Activated CD4-positive, alpha-beta memory T cell treated with anti-CD3 and anti-CD28 coated beads, Interleukin-2, amount 10 ng/mL, durations not matched to agents 7 days and 5 days (primary cell): ENCODE results near the gene TFB2M. TPM values are rescaled to one million over a fixed set of nuclear protein-coding genes. Genes with fewer than 3 reads are reported as not detected.
"Not testable (repeated sequence)": the region's sequence is repeated elsewhere in the genome, so short reads cannot be mapped to it uniquely, and the experiment has no call there.

Source experiments
- CTCF ChIA-PET: fragments of 350-600 bp; sonication (Branson Sonifier 250); formaldehyde crosslinking; loops from one replicate; lab custom pipeline; 2021; ENCODE audit warnings: antibody characterized with exemption, inconsistent platforms; lab: Charles Lee
- POLR2A ChIA-PET: fragments of 350-600 bp; sonication (Branson Sonifier 250); formaldehyde crosslinking; loops from one replicate; lab custom pipeline; 2021; ENCODE audit warnings: antibody characterized with exemption; lab: Charles Lee
- DNase-seq: peaks from one replicate; pipeline ENCODE4 v3.0.0-alpha.2; 2020
- H3K27ac Mint-ChIP-seq: one replicate; pipeline ENCODE4 v1.8.0; 2021; ENCODE audit warnings: mild to moderate bottlenecking, mixed read lengths
- H3K27me3 Mint-ChIP-seq: one replicate; pipeline ENCODE4 v1.8.0; 2021; ENCODE audit warnings: mixed read lengths
- H3K36me3 Mint-ChIP-seq: one replicate; pipeline ENCODE4 v1.8.0; 2021; ENCODE audit warnings: low read depth, mixed read lengths
- H3K4me1 Mint-ChIP-seq: one replicate; pipeline ENCODE4 v1.8.0; 2021; ENCODE audit warnings: mixed read lengths
- H3K4me3 Mint-ChIP-seq: one replicate; pipeline ENCODE4 v1.8.0; 2021; ENCODE audit warnings: mild to moderate bottlenecking, mixed read lengths
- H3K9me3 Mint-ChIP-seq: one replicate; pipeline ENCODE4 v1.8.0; 2021; ENCODE audit warnings: mixed read lengths
- total RNA-seq, 2 experiments: library from RNA; stranded (reverse); gene quantifications; one replicate each; pipeline ENCODE4 v1.2.3, GENCODE V29; 2021

The TFB2M gene
- total RNA-seq, 2 experiments from 2014 or later, result 7.4 to 9.0 TPM

- H3K27me3 Mint-ChIP-seq, result no peaks in the 10 kb centered on the region
- CTCF ChIA-PET, result no interaction called here
- no peak for DNase-seq
- H3K4me3 Mint-ChIP-seq, result no peak overlapping the region
- POLR2A ChIA-PET, result no interaction called here
- no peak overlapping the region for H3K27ac Mint-ChIP-seq
- peaks cover 4% of the 10 kb centered on the region for H3K9me3 Mint-ChIP-seq
- peaks cover 41% of the 10 kb centered on the region for H3K36me3 Mint-ChIP-seq
- peaks cover 40% of the 10 kb centered on the region for H3K4me1 Mint-ChIP-seq
Observed at GRCh38 chr1:246579818-246580217, 13.8 kb upstream of the TFB2M start.

DNA sequence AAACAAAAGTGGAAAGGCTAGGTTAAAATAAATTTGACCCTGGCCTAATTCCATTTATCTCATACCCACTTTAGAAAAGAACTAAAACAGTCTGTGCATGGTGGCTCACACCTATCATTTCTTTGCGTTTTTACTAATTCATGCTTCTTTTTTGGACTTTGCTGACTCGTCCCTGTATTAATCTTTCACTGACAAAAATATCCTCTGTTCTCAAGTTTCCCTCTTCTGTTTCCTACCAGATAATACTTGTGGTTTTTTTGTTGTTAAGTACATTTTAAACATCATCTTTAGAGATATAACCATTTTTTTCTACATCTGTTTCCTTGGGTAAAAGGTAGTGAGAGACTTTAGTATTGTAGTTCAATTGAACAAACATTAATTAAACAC, 11.7 kb upstream of the TFB2M start:
- H3K4me1 Mint-ChIP-seq, result peaks cover 45% of the 10 kb centered on the region
- CTCF ChIA-PET, result interaction anchor here (0.6 kb wide), 1 partner anchor 30 kb away, joined by 3 read pairs; no protein-coding TSS in a partner anchor

GRCh38 chr1:246577082-246577719, 11.1 kb upstream of the TFB2M start:
- Mint-ChIP-seq H3K27me3 (no peaks in the 10 kb centered on the region), H3K36me3 (peaks cover 30% of the 10 kb centered on the region), H3K9me3 (peaks cover 4% of the 10 kb centered on the region), H3K4me3 (peak overlapping the region; percentile 1), H3K4me1 (peaks cover 49% of the 10 kb centered on the region), H3K27ac (peak overlapping the region; percentile 48)
- DNase-seq, result no peak
- CTCF ChIA-PET, result no interaction called here
- POLR2A ChIA-PET, result interaction anchor here (1.2 kb wide), 1 partner anchor 10 kb away, joined by 3 read pairs; no protein-coding TSS in a partner anchor

More for the DNA sequence above, 11.7 kb upstream of the TFB2M start:
- H3K36me3 Mint-ChIP-seq, result peaks cover 32% of the 10 kb centered on the region
- POLR2A ChIA-PET, result interaction anchor here (1.8 kb wide), 1 partner anchor 11 kb away, joined by 4 read pairs; the partner anchor contains the start of gene CNST
- no peak overlapping the region for H3K4me3 Mint-ChIP-seq
- no peak for DNase-seq
- peaks cover 4% of the 10 kb centered on the region for H3K9me3 Mint-ChIP-seq
- H3K27ac Mint-ChIP-seq, result no peak overlapping the region
- no peaks in the 10 kb centered on the region for H3K27me3 Mint-ChIP-seq

DNA sequence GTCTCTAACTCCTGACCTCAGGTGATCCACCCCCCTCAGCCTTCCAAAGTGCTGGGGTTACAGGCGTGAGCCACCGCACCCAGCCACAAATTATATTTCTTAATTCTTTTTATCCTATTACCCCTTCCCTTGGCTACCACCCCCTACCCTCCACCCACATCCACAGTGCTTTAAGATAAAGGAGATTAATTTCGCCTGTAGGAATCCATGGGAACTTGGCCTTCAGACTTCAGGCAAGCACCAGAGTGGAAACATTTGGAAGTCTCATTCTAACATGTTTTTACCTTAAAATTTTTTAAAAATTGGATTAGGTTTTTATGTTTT, 10.6 kb upstream of the TFB2M start:
- Mint-ChIP-seq H3K4me1 (peaks cover 50% of the 10 kb centered on the region), H3K4me3 (no peak overlapping the region), H3K27ac (no peak overlapping the region), H3K9me3 (peaks cover 4% of the 10 kb centered on the region), H3K27me3 (no peaks in the 10 kb centered on the region), H3K36me3 (peaks cover 27% of the 10 kb centered on the region)
- ChIA-PET POLR2A (interaction anchor here (1.2 kb wide), 1 partner anchor 9 kb away, joined by 3 read pairs; no protein-coding TSS in a partner anchor), CTCF (no interaction called here)
- DNase-seq, result no peak

DNA sequence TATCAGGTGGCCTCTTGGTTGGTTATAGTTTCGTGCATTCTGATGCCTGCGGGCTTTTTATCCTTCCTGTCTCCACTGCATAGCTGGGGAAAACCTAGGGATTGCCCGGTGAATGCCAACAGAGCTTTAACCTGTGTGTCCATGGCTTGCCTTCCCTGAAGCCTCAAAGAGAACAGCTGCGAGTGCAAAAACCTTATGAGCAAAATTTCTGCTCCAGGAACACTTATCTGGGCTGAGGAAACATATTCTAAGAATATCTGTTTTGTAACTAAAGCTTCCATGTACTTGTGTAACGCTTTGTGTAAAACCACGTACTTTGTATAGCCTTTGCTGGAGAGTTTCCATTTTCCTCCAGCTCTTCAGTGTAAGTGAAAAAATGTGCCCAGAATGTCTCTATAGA, 7.4 kb upstream of the TFB2M start:
- Mint-ChIP-seq H3K9me3 (peaks cover 4% of the 10 kb centered on the region), H3K4me3 (no peak overlapping the region), H3K4me1 (peaks cover 63% of the 10 kb centered on the region), H3K36me3 (peaks cover 31% of the 10 kb centered on the region), H3K27me3 (no peaks in the 10 kb centered on the region), H3K27ac (peak overlapping the region; percentile 45)
- CTCF ChIA-PET, result no interaction called here
- POLR2A ChIA-PET, result interaction anchor here (1.4 kb wide), 1 partner anchor 29 kb away, joined by 4 read pairs; no protein-coding TSS in a partner anchor
- DNase-seq, result no peak

DNA sequence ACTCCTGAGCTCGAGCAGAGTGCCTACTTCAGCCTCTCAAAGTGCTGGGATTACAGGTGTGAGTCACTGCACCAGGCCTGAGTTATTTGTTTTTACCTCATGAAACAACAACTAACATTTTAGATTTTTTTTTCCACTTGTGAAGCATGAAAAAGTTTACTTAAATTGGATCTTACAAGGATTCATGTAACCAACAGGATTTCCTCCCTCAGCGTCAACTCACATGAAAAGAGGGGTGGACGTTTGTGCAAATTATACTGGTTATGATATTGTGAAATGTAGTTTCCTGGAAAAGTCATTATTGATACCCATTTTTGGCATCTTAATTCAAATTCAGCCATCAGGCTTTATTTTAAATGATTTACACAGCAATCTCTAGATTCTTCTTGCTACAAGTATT, 6.7 kb upstream of the TFB2M start:
- Mint-ChIP-seq H3K4me3 (no peak overlapping the region), H3K27ac (peak overlapping the region; percentile 42), H3K9me3 (peaks cover 4% of the 10 kb centered on the region), H3K27me3 (no peaks in the 10 kb centered on the region), H3K4me1 (peaks cover 67% of the 10 kb centered on the region), H3K36me3 (peaks cover 28% of the 10 kb centered on the region)
- DNase-seq, result no peak
- ChIA-PET CTCF (no interaction called here), POLR2A (interaction anchor here (1.3 kb wide), 1 partner anchor 9 kb away, joined by 4 read pairs; no protein-coding TSS in a partner anchor)

DNA sequence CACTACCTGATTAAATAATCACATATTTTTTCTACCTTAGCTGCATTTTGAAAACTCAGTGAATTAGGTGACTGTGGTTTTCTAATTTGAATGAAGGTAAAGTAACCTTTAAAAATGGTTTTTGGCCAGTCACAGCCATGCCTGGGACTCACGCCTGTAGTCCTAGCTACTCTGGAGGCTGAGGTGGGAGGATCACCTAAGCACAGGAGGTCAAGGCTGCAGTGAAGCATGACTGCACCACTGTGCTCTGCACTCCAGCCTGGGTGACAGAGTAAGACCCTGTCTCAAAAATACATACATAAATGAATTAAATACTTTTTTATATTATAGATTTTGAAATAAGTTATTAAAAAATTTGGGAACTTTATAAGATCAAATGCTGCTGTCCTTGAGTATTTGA, 5.9 kb upstream of the TFB2M start:
- DNase-seq, result no peak
- ChIA-PET POLR2A (interaction anchor here (1.3 kb wide), 1 partner anchor 10 kb away, joined by 4 read pairs; no protein-coding TSS in a partner anchor), CTCF (no interaction called here)
- H3K27ac Mint-ChIP-seq, result no peak overlapping the region
- peaks cover 23% of the 10 kb centered on the region for H3K36me3 Mint-ChIP-seq
- no peak overlapping the region for H3K4me3 Mint-ChIP-seq
- no peaks in the 10 kb centered on the region for H3K27me3 Mint-ChIP-seq
- peaks cover 4% of the 10 kb centered on the region for H3K9me3 Mint-ChIP-seq
- peaks cover 64% of the 10 kb centered on the region for H3K4me1 Mint-ChIP-seq

GRCh38 chr1:246571309-246571708, 5.2 kb upstream of the TFB2M start:
- H3K4me1 Mint-ChIP-seq, result peaks cover 58% of the 10 kb centered on the region
- H3K36me3 Mint-ChIP-seq, result peaks cover 22% of the 10 kb centered on the region
- H3K27ac Mint-ChIP-seq, result peak overlapping the region; percentile 75
- H3K9me3 Mint-ChIP-seq, DNase-seq, CTCF ChIA-PET, H3K27me3 Mint-ChIP-seq: not testable (repeated sequence)
- peak overlapping the region; percentile 38 for H3K4me3 Mint-ChIP-seq
- POLR2A ChIA-PET, result interaction anchor here (1.3 kb wide), 1 partner anchor 10 kb away, joined by 4 read pairs; no protein-coding TSS in a partner anchor

DNA sequence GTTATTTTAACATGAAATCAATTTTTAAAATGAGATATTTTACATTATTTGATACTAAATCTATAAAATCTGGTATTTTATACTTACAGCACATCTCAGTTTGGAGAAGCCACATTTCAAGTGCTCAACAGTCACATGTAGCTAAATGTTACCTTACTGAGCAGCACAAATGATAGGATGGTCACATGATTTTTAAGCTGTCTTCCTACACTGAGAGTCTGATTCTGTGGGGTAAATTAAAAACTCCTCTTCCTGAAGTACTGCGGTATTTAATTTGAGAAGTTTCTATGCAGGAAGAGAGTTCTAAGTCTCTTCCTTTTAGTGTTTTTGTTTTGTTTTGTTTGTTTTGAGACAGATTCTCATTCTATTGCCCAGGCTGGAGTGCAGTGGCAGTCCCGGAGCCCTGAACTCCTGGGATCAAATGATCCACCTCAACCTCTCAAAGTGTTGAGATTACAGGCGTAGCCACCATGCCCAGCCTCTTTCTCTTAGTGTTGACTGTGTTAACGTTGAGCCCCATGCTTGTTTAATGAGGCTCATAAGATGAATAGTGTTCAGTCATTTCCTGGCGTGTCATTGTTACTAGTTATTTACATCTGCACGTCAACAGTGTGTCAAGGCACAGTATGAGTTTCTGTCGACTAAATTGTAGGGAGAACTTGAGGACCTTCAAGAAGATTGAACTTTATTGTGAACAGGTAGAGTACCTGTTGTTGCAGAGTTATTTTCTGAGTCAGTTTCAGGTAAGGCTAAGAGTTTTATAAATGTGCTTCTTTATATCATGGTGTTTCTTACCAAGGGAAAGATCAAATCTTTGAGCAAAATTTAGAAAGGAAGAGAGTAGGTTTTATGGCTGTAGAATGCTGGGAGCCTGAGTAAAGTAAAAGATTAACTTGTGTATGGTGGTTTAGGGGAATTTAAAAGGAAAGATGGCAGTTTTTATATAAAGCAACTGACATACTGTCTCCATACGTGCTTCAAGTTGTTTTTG, 3.5 kb upstream of the TFB2M start:
- Mint-ChIP-seq H3K27me3 (no peaks in the 10 kb centered on the region), H3K27ac (peak overlapping the region; percentile 96), H3K4me3 (peak overlapping the region; percentile 76), H3K4me1 (peaks cover 61% of the 10 kb centered on the region), H3K9me3 (no peaks in the 10 kb centered on the region), H3K36me3 (peaks cover 15% of the 10 kb centered on the region)
- POLR2A ChIA-PET, result interaction anchor here (1.0 kb wide), 1 partner anchor 9 kb away, joined by 4 read pairs; no protein-coding TSS in a partner anchor
- peak; percentile 45 for DNase-seq
- CTCF ChIA-PET, result interaction anchor here (1.1 kb wide), 1 partner anchor 17 kb away, joined by 4 read pairs; no protein-coding TSS in a partner anchor

- no peaks in the 10 kb centered on the region for H3K27me3 Mint-ChIP-seq
- peaks cover 58% of the 10 kb centered on the region for H3K4me1 Mint-ChIP-seq
- ChIA-PET CTCF (interaction anchor here (1.1 to 1.2 kb wide), 2 partner anchors 34 to 62 kb away, joined by 3 read pairs; no protein-coding TSS in a partner anchor), POLR2A (interaction anchor here (0.6 to 2.1 kb wide), 7 partner anchors 9 to 612 kb away, joined by 3 to 7 read pairs (median 4); no protein-coding TSS in a partner anchor)
- DNase-seq, result no peak
- peaks cover 13% of the 10 kb centered on the region for H3K36me3 Mint-ChIP-seq
- no peaks in the 10 kb centered on the region for H3K9me3 Mint-ChIP-seq
- H3K27ac Mint-ChIP-seq, result peak overlapping the region; percentile 94
- peak overlapping the region; percentile 92 for H3K4me3 Mint-ChIP-seq
Observed at GRCh38 chr1:246567646-246568235, 1.7 kb upstream of the TFB2M start.

DNA sequence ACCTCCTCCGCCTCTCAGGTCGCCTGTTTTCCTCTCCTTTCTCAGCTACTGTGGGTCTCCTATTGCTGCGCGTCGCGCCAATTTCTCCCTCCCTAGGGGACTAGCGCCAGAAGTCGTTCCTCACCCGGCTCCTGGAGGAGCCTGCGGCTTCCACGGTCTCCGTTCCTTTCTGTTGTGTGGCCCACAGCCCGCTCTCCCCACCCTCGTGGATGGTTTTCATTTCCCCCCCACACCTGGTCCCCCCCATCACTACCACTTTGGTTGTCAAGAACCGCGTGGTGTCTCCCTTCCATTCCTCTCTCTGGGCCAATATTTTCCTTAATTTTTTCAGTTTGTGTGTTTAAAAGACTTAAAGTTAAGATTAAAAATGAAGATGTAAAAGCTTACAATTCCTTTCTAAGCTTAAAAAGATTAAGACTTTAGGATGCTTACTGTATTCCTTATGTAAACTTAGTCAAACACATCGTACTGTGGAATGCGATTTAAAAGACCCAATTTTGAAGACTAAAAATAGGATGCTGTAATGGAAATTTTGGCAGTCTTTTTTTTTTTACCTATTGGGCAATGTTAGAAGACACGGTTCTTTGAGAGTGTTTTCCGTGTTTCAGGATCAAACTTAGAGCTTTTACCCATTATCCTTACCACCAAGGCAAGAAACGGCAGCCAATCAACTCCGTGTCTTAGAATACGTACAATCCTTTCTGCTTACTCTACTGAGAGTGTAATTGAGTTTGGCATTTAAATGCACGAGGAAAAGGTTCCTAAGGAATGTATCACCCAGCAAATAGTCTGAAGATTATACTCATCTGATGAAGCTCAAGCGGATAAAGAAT, 968 bp upstream of the TFB2M start:
- H3K36me3 Mint-ChIP-seq, result peaks cover 13% of the 10 kb centered on the region
- peaks cover 53% of the 10 kb centered on the region for H3K4me1 Mint-ChIP-seq
- ChIA-PET POLR2A (interaction anchor here (0.6 to 2.2 kb wide), 13 partner anchors 9 to 643 kb away, joined by 3 to 7 read pairs (median 4); partner anchors contain the start of gene SMYD3), CTCF (interaction anchor here (0.9 to 1.2 kb wide), 3 partner anchors 35 to 68 kb away, joined by 3 read pairs; no protein-coding TSS in a partner anchor)
- no peaks in the 10 kb centered on the region for H3K9me3 Mint-ChIP-seq
- no peaks in the 10 kb centered on the region for H3K27me3 Mint-ChIP-seq
- DNase-seq, result no peak
- H3K4me3 Mint-ChIP-seq, result peak overlapping the region; percentile 92
- H3K27ac Mint-ChIP-seq, result peak overlapping the region; percentile 94
